Skeletal muscle cell (primary cell): Measurements from ENCODE around the gene ZP2.
"Not testable (repeated sequence)": the region's sequence is repeated elsewhere in the genome, so short reads cannot be mapped to it uniquely, and the experiment has no call there.

ENCODE experiments used
- DNase-seq: peaks from one replicate; pipeline ENCODE4 v3.0.0-alpha.2; 2010; ENCODE audit warnings: low read depth
- H3K4me3 ChIP-seq: 2 replicates; pipeline ENCODE4 v1.5.1; 2011; ENCODE audit warnings: low read depth, mild to moderate bottlenecking, control low read depth, low read length, moderate library complexity

Gene ZP2

DNA sequence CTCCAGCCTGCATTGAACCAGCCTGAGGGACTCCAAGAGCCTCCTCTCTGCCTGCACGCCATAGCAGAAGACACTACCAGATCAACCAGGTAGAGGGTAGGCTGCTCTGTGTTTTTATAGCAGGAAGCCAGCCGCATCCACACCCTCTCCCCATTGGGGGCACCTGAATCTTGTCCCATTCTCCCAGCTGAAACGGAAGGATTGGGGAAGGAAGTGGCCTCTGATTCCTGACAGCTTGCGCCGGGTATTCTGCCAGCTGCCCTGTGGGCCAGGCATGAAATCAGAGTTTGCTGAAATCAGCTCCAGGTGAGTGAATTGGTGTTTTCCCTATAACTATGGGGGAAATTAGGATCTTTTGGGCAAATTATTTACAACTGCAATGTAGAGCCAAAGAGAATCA lies at the start of gene ZP2:
ZP2 (minus strand) TSS at position 89 of the 400 bp plus-strand sequence; CDS start at position 62, 27 bp downstream.
- no peak within 1 kb of the TSS for H3K4me3 ChIP-seq
- DNase-seq, result no peak

GRCh38 chr16:21257284-21257683 lies 45.9 kb upstream of the ZP2 start:
- H3K4me3 ChIP-seq, result no peak overlapping the region
- DNase-seq, result no peak

GRCh38 chr16:21256636-21257035 lies 45.3 kb upstream of the ZP2 start:
- no peak for DNase-seq
- no peak overlapping the region for H3K4me3 ChIP-seq

DNA sequence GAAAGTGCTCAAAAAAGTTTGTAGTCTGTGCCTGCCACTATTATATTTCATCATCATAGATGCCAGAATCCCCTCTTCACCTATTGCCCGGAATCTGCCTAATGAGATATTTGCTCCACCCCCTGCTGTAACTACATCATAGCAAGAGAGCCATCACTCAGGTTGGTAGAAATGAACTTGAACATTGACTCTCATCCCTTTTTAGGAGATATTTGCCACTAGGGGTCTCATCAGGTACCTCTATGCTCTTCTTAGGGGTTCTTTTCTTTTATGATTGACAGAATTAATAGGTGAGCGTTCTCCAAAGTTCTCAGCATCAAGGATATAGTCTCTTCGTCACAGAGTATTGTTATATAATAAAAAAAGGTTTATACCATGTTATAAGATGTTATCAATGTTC lies 42.1 kb upstream of the ZP2 start:
- no peak overlapping the region for H3K4me3 ChIP-seq
- no peak for DNase-seq

GRCh38 chr16:21250072-21250923 lies 38.9 kb upstream of the ZP2 start:
- no peak for DNase-seq

DNA sequence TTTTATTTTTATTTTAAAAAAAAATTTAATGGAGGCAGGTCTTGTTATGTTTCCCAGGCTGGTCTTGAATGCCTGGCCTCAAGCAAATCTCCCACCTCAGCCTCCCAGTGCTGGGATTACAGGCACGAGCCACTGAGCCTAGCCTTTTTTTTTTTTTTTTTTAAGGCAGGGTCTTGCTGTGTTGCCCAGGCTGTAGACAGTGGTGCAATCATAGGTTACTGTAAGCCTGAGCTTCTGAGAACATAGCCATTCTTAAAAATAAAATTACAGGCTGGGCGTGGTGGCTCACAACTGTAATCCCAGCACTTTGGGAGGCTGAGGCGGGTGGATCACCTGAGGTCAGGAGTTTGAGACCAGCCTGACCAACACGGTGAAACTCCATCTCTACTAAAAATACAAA lies 36.8 kb upstream of the ZP2 start:
- DNase-seq, H3K4me3 ChIP-seq: not testable (repeated sequence)

More at GRCh38 chr16:21250072-21250923, 38.9 kb upstream of the ZP2 start:
- no peak overlapping the region for H3K4me3 ChIP-seq

- no peak for DNase-seq
- no peak overlapping the region for H3K4me3 ChIP-seq
Observed at GRCh38 chr16:21244518-21245215, 33.3 kb upstream of the ZP2 start.

DNA sequence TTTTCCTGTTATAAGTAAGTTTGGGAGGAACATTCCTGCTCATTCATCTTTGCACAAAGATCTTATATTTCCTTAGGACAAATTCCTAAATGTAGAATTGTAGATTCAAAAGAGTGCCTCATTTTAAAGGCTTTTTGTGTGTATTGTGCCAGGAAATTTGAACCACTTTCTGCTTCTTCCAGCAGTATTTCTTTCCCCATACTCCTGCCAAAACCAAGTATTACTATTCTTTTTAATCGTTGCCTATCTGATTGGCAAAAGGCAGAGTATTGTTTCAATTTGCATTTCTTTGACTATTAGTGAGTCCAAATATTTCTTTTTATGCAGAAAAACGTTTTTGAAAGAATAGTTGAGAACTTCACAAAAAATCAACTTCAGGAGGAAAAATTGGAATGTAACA lies 31.4 kb upstream of the ZP2 start:
- DNase-seq, result no peak
- no peak overlapping the region for H3K4me3 ChIP-seq

GRCh38 chr16:21239646-21240045 lies 28.3 kb upstream of the ZP2 start:
- DNase-seq, result no peak
- no peak overlapping the region for H3K4me3 ChIP-seq

- DNase-seq, result no peak
- no peak overlapping the region for H3K4me3 ChIP-seq
Observed at GRCh38 chr16:21236831-21237230, 25.5 kb upstream of the ZP2 start.

DNA sequence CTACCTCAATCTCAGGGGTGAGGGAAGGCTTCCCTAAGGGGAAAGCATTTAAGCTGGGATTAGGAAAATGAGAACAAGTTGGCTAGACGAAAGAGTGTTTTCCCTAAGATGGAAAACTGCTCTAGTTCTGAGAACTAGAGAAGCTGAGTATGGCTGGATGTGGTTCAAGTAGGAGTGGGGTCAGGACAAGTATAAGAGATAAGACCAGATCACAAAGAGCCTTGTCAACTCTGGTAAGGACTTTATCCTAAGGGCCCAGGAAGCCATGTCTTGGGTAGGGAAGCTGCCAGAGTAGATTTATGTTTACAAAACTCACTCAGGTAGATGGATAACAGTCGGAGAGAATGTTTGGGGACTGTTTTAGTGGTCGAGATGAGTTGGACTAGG lies 23.8 kb upstream of the ZP2 start:
- H3K4me3 ChIP-seq, result no peak overlapping the region
- no peak for DNase-seq

GRCh38 chr16:21233521-21234150 lies 22.3 kb upstream of the ZP2 start, which contains the start of gene ANKS4B:
Gene ANKS4B (plus strand): TSS chr16:21233699. CDS start chr16:21233738, 39 bp downstream.
- no peak within 1 kb of the TSS for H3K4me3 ChIP-seq
- DNase-seq, result no peak

DNA sequence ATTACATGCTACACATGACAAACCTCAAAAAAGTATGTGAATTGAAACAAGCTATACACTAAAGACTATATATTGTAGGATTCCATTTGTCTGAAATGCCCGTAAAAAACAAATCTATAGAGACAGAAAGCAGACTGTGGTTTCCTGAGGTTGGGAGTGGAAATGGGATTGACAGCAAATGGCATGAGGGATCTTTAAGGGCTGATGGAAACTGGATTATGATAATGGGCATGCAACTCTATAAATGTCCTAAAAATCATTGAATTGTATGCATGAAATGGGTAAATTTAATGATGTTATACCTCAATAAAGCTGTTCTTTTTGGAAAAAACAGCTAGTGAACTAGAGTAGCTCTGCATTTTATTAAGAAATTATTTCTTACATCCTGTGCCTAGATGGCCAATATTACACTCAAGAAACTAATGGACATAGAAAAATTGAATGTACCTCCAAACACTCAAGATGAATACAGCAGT lies 21.7 kb upstream of the ZP2 start:
- H3K4me3 ChIP-seq, result no peak overlapping the region
- DNase-seq, result no peak

GRCh38 chr16:21228361-21228872 lies 17.0 kb upstream of the ZP2 start:
- no peak for DNase-seq
- no peak overlapping the region for H3K4me3 ChIP-seq

DNA sequence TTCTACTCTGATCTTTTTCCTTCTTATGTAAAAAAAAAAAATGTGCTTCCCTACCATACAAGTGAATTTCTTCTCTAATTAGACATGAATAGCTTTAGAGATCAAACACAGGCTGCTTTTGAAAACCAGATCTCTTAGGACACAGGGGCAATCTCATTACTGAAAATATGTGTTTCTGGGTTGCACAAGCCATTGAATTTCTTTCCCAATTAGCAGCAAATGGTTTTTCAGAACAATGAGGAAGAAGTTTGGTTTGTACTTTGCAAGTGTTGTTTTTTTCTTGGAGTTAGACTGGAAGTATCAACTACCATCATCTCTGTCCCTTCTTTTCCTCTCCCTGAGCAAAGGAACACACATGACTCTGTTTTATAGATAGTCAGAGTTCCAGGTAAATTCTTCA lies 16.5 kb upstream of the ZP2 start:
- DNase-seq, result no peak
- no peak overlapping the region for H3K4me3 ChIP-seq

DNA sequence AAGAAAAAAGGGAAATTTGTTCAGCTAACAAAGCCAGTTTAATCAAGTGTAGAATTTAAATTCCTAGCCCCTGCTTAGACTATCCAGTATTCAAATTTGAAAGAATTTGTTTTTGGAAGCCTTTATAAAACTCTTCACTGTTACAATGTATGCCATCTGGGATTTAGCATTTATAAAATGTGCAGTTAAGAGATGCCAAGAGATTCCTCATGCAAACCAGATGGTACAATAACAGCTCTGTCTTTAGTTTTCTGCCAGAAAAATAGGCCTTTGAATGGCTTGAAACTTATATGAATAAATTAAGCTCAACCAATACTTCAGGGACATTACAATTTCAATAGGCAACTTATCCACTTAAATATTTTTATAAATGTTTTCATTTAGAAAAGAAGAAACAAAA lies 15.4 kb upstream of the ZP2 start:
- H3K4me3 ChIP-seq, result no peak overlapping the region
- DNase-seq, result no peak

DNA sequence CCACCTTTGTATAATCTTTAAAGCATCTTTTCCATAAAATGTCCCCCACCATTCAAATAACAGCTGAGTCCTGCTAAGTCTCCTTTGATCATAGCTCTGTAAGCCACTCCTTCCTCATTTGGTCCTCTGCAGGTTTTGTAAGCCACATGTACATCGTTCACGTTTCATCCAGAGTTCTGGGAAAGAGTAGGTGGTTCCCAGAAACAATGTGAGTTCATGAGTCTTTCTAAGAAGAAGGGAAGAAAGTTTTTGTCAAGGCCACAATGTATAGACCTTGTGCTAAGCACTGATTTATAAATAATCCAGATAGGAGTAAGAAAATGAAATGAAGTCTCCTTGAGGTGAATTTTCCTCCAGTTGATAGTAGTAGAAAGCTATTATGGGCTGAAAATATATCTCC lies 13.4 kb upstream of the ZP2 start:
- DNase-seq, result no peak

DNA sequence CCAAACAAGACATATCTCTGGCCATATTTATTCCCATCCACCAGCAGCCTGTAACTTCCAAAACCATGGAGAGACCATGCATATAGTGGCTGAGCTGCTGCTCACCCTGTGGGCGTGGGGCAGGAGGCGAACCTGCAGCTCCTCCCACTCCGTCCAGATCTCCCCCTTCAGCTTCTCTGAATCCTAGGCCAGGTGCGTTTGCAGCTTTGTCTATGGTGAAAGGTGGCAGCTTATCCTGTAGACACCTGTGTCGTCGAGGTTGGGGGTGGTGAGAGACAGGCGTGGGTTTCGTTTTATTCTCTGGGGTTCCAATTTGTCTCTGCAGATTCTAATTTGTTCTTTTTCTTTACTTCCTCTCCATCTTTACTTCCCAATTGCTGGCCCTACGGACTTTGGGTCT lies 12.4 kb upstream of the ZP2 start:
- no peak overlapping the region for H3K4me3 ChIP-seq
- DNase-seq, result no peak

More for the DNA sequence above, 13.4 kb upstream of the ZP2 start:
- no peak overlapping the region for H3K4me3 ChIP-seq

GRCh38 chr16:21222495-21223337 lies 11.3 kb upstream of the ZP2 start:
- H3K4me3 ChIP-seq, result no peak overlapping the region
- no peak for DNase-seq
